Measurements from ENCODE around the gene SLC27A5.
"Not testable (repeated sequence)": the region's sequence is repeated elsewhere in the genome, so short reads cannot be mapped to it uniquely, and the experiment has no call there.

SLC27A5 gene

GRCh38 chr19:58455306-58455705 lies 56.5 kb downstream of the SLC27A5 start:
- Mint-ChIP-seq H3K27ac (no peak overlapping the region), H3K27me3 (ENCODE audit: low read depth, poor library complexity) (peaks cover 35% of the 10 kb centered on the region), H3K4me3 (no peak overlapping the region), H3K36me3 (ENCODE audit: low read depth) (peaks cover 15% of the 10 kb centered on the region), H3K9me3 (peaks cover 9% of the 10 kb centered on the region), H3K4me1 (peaks cover 21% of the 10 kb centered on the region)
- no peak for TF ChIP-seq CTCF (IDR thresholded peaks at IDR 0.05)
- DNase-seq: no peak

- peaks cover 21% of the 10 kb centered on the region for H3K4me1 Mint-ChIP-seq
- TF ChIP-seq CTCF (IDR thresholded peaks at IDR 0.05): no peak
- no peak overlapping the region for H3K27ac Mint-ChIP-seq
- no peak for DNase-seq
- H3K27me3 Mint-ChIP-seq (ENCODE audit: low read depth, poor library complexity): peaks cover 47% of the 10 kb centered on the region
- peaks cover 15% of the 10 kb centered on the region for H3K36me3 Mint-ChIP-seq (ENCODE audit: low read depth)
- peak overlapping the region; percentile 30 for H3K4me3 Mint-ChIP-seq
- peaks cover 25% of the 10 kb centered on the region for H3K9me3 Mint-ChIP-seq
Observed at GRCh38 chr19:58453743-58454142, 58.0 kb downstream of the SLC27A5 start.

- Mint-ChIP-seq H3K4me3 (peak within 1 kb of the TSS; percentile 93), H3K9me3 (peaks cover 47% of the 10 kb centered on the region), H3K27me3 (ENCODE audit: low read depth, poor library complexity) (peaks cover 61% of the 10 kb centered on the region), H3K36me3 (ENCODE audit: low read depth) (peaks cover 12% of the 10 kb centered on the region), H3K4me1 (peaks cover 21% of the 10 kb centered on the region), H3K27ac (peak within 1 kb of the TSS; percentile 68)
- DNase-seq: peak; percentile 97
- no peak for TF ChIP-seq CTCF (IDR thresholded peaks at IDR 0.05)
Observed at GRCh38 chr19:58451358-58452101, 60.3 kb downstream of the SLC27A5 start, which contains the start of gene ZNF324B. Gene ZNF324B (plus strand): TSS chr19:58451622. CDS start chr19:58453702, 2,080 bp downstream.

GRCh38 chr19:58450856-58451357 lies 60.9 kb downstream of the SLC27A5 start:
- H3K4me3 Mint-ChIP-seq: peak overlapping the region; percentile 93
- H3K27ac Mint-ChIP-seq: peak overlapping the region; percentile 68

GRCh38 chr19:58449980-58450379 lies 61.8 kb downstream of the SLC27A5 start:
- Mint-ChIP-seq H3K27me3 (ENCODE audit: low read depth, poor library complexity) (peaks cover 77% of the 10 kb centered on the region), H3K36me3 (ENCODE audit: low read depth) (peaks cover 12% of the 10 kb centered on the region), H3K4me1 (peaks cover 21% of the 10 kb centered on the region), H3K9me3 (peaks cover 47% of the 10 kb centered on the region)
- H3K4me3 Mint-ChIP-seq, DNase-seq, H3K27ac Mint-ChIP-seq: not testable (repeated sequence)

More at GRCh38 chr19:58450856-58451357, 60.9 kb downstream of the SLC27A5 start:
- H3K36me3 Mint-ChIP-seq (ENCODE audit: low read depth): peaks cover 12% of the 10 kb centered on the region
- H3K4me1 Mint-ChIP-seq: peaks cover 21% of the 10 kb centered on the region
- DNase-seq: no peak
- H3K27me3 Mint-ChIP-seq (ENCODE audit: low read depth, poor library complexity): peaks cover 67% of the 10 kb centered on the region
- no peak for TF ChIP-seq CTCF (IDR thresholded peaks at IDR 0.05)
- peaks cover 47% of the 10 kb centered on the region for H3K9me3 Mint-ChIP-seq

GRCh38 chr19:58448860-58449259 lies 62.9 kb downstream of the SLC27A5 start:
- H3K27me3 Mint-ChIP-seq (ENCODE audit: low read depth, poor library complexity): peaks cover 81% of the 10 kb centered on the region
- not testable (repeated sequence) for DNase-seq, H3K27ac Mint-ChIP-seq, H3K4me3 Mint-ChIP-seq
- peaks cover 21% of the 10 kb centered on the region for H3K4me1 Mint-ChIP-seq
- H3K36me3 Mint-ChIP-seq (ENCODE audit: low read depth): peaks cover 12% of the 10 kb centered on the region
- H3K9me3 Mint-ChIP-seq: peaks cover 57% of the 10 kb centered on the region
